Mesothelial cell of epicardium (in vitro differentiated cells): ENCODE data around the gene WDFY3. TPM values are rescaled to one million over a fixed set of nuclear protein-coding genes. Genes with fewer than 3 reads are reported as not detected.
A peak's percentile ranks its signal among the peaks of the same experiment; 100 is the strongest.

Source experiments
- DNase-seq, 2 experiments: peaks; one replicate each; pipeline ENCODE4 v3.0.0; 2021; ENCODE audit warnings: low spot score in 2 of 2; ENCODE audit not compliant: unreplicated experiment in 2 of 2
- H3K27ac Mint-ChIP-seq: 2 replicates; pipeline ENCODE4 v1.8.0; 2021; ENCODE audit warnings: mixed read lengths
- H3K27me3 Mint-ChIP-seq: 2 replicates; pipeline ENCODE4 v1.8.0; 2021; ENCODE audit warnings: low read depth, mixed read lengths
- H3K36me3 Mint-ChIP-seq: 2 replicates; pipeline ENCODE4 v1.8.0; 2021; ENCODE audit warnings: mixed read lengths
- H3K4me1 Mint-ChIP-seq: 2 replicates; pipeline ENCODE4 v1.8.0; 2021; ENCODE audit warnings: mixed read lengths
- H3K4me3 Mint-ChIP-seq: 2 replicates; pipeline ENCODE4 v1.8.0; 2021; ENCODE audit warnings: mild to moderate bottlenecking, moderate library complexity, mixed read lengths
- H3K9me3 Mint-ChIP-seq: 2 replicates; pipeline ENCODE4 v1.8.0; 2021; ENCODE audit warnings: mixed read lengths
- total RNA-seq: library from RNA; stranded (reverse); gene quantifications from 3 replicates; pipeline ENCODE4 v1.2.1, GENCODE V29; 2021
- TF ChIP-seq, protein P1 (sequence below): fragments of 200-600 bp; sonication (generic); IDR thresholded peaks from one replicate; pipeline ENCODE4 v1.5.0; 2021; ENCODE audit warnings: antibody characterized with exemption; ENCODE audit not compliant: unreplicated experiment

WDFY3 gene
- total RNA-seq, 1 donor from 2014 or later, result 115 TPM

DNA sequence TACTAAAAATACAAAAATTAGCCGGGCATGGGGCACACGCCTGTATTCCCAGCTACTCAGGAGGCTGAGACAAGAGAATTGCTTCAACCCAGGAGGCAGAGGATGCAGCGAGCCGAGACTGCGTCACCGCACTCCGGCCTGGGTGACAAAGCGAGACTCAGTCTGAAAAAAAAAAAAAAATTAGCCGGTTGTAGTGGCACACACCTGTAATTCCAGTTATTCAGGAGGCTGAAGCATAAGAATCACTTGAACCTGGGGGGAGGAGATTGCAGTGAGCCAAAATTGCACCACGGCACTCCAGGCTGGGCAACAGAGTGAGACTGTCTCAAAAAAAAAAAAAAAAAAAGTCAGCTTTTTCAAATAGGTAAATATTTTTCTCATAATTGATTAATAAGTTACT, 71.9 kb downstream of the WDFY3 start:
- no peak for DNase-seq
- Mint-ChIP-seq H3K4me1 (no peaks in the 10 kb centered on the region), H3K36me3 (peaks cover 12% of the 10 kb centered on the region), H3K9me3 (no peaks in the 10 kb centered on the region), H3K4me3 (no peak overlapping the region), H3K27me3 (no peaks in the 10 kb centered on the region), H3K27ac (no peak overlapping the region)
- TF ChIP-seq, protein P1, sequence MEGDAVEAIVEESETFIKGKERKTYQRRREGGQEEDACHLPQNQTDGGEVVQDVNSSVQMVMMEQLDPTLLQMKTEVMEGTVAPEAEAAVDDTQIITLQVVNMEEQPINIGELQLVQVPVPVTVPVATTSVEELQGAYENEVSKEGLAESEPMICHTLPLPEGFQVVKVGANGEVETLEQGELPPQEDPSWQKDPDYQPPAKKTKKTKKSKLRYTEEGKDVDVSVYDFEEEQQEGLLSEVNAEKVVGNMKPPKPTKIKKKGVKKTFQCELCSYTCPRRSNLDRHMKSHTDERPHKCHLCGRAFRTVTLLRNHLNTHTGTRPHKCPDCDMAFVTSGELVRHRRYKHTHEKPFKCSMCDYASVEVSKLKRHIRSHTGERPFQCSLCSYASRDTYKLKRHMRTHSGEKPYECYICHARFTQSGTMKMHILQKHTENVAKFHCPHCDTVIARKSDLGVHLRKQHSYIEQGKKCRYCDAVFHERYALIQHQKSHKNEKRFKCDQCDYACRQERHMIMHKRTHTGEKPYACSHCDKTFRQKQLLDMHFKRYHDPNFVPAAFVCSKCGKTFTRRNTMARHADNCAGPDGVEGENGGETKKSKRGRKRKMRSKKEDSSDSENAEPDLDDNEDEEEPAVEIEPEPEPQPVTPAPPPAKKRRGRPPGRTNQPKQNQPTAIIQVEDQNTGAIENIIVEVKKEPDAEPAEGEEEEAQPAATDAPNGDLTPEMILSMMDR, result no peak

DNA sequence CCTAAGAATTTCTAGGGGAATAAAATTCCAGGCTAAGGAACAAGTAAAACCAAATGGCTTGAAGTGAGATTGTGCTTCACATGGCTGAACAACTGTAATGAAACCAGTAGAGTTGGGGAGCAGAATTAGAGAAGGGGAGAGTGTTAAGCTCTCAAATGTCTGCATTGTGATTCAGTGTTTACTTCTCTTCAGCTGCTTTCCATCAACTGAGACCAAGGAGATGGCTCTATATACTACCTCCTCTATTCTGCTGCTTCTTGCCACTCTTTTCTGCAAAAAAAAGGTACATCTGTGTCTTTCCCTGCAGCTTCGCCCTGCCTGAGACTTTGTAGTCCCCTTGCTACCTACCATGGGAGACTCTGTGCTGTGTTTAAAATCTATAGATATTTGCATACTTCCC, 73.5 kb downstream of the WDFY3 start:
- Mint-ChIP-seq H3K27ac (no peak overlapping the region), H3K36me3 (peaks cover 8% of the 10 kb centered on the region), H3K4me1 (no peaks in the 10 kb centered on the region), H3K9me3 (no peaks in the 10 kb centered on the region), H3K4me3 (no peak overlapping the region), H3K27me3 (no peaks in the 10 kb centered on the region)
- DNase-seq, result no peak
- TF ChIP-seq, protein P1, result no peak

DNA sequence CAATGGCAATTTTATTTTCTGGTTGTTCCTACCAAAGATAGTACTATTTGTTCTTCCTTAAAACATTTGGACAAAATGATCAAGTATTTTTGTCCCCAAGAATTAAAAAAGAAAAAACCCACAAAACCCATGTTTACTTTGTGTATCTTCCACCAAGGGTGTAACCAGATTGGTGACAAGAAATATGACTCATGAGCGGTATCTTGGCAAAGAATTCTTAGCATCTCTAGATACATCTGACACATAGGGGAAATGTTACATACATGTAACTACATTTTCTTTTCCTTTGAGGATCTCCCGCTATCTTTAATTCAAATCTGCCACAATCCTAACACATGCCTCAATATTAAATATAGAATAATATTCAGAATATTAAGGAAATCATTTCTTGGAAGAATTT, 78.7 kb downstream of the WDFY3 start:
- no peak for DNase-seq
- Mint-ChIP-seq H3K4me3 (no peak overlapping the region), H3K4me1 (no peaks in the 10 kb centered on the region), H3K9me3 (no peaks in the 10 kb centered on the region), H3K36me3 (peaks cover 4% of the 10 kb centered on the region), H3K27me3 (no peaks in the 10 kb centered on the region), H3K27ac (no peak overlapping the region)
- TF ChIP-seq, protein P1, result no peak

DNA sequence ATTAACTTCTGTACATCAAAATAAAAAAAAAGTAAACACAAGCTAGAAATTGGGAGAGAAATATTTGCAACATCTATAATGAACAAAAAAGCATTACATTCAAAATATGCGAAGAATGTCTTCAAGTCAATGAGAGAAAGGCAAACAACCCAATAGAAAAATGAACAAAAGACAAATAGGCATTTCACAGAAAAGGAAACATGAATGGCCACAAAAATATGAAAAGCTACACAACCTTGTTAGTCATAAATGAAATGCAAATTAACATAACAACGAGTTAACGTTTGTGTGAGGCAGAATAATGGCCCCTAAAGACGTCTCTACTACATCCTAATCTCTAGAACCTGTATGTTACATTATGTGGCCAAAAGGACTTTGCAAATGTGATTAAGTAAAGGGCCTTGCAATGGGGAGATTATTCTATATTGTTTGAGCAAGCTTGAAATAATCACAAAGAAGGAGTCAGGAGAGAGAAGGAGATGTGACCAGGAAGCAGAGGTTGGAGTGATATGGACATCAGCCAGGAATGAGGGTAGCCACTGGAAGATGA, 86.8 kb downstream of the WDFY3 start:
- no peaks in the 10 kb centered on the region for H3K27me3 Mint-ChIP-seq
- TF ChIP-seq, protein P1, result no peak
- peak overlapping the region; percentile 22 for H3K27ac Mint-ChIP-seq
- peaks cover 5% of the 10 kb centered on the region for H3K9me3 Mint-ChIP-seq
- peaks cover 13% of the 10 kb centered on the region for H3K36me3 Mint-ChIP-seq
- no peak overlapping the region for H3K4me3 Mint-ChIP-seq
- DNase-seq, result no peak
- peaks cover 21% of the 10 kb centered on the region for H3K4me1 Mint-ChIP-seq

DNA sequence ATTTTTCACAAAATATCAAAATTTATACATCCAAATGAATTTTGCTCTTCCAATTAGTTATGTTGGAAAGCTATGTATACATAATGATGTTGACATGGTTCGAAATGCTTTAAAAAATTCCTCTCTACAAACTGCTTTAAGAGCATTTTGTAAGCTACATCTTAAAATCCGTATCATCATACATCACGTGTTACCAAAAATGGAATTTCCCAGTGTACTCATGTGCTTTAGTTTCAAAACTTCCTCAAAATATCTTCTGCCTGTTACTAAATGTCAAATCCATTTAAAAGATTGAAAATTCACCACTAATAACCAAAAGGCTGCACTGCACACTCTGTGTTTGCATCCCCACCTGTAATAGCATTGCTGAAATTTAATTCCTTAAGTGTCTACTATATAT, 87.9 kb downstream of the WDFY3 start:
- no peak overlapping the region for H3K4me3 Mint-ChIP-seq
- H3K36me3 Mint-ChIP-seq, result peaks cover 18% of the 10 kb centered on the region
- peaks cover 6% of the 10 kb centered on the region for H3K9me3 Mint-ChIP-seq
- no peak overlapping the region for H3K27ac Mint-ChIP-seq
- H3K27me3 Mint-ChIP-seq, result no peaks in the 10 kb centered on the region
- TF ChIP-seq, protein P1, result no peak
- peaks cover 21% of the 10 kb centered on the region for H3K4me1 Mint-ChIP-seq
- DNase-seq, result no peak

DNA sequence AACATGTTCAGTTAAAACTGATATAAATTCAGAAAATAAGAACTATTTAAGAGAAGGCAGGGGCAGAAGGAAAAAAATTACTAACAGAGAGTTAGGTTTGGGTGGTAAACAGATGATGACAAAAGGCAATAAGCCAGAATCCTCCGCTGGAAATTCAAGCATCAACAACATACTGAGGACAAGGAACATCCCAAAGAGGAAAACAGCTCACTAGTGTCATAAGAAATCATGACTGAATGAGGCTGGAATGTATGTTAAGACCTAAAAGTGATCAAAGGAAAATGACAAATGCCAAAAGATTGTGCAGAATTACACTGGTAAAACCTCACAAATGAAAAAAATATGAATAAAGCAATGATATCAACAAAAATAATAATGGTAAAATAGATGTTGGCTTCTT, 88.4 kb downstream of the WDFY3 start:
- H3K9me3 Mint-ChIP-seq, result peaks cover 10% of the 10 kb centered on the region
- H3K27ac Mint-ChIP-seq, result peak overlapping the region; percentile 31
- no peak for DNase-seq
- peaks cover 21% of the 10 kb centered on the region for H3K4me1 Mint-ChIP-seq
- TF ChIP-seq, protein P1, result no peak
- H3K4me3 Mint-ChIP-seq, result no peak overlapping the region
- no peaks in the 10 kb centered on the region for H3K27me3 Mint-ChIP-seq
- peaks cover 22% of the 10 kb centered on the region for H3K36me3 Mint-ChIP-seq
